CD14-positive monocyte (primary cell): ENCODE data around the gene TEAD1. TPM values are rescaled to one million over a fixed set of nuclear protein-coding genes. Genes with fewer than 3 reads are reported as not detected.

ENCODE experiments used
- DNase-seq, 3 donors: peaks; one replicate each; pipeline ENCODE4 v3.0.0-alpha.2; 2011 to 2022
- H2AFZ ChIP-seq: 2 replicates; pipeline ENCODE4 v1.6.0; 2012; ENCODE audit warnings: mild to moderate bottlenecking, low read depth, low read length, inconsistent platforms; ENCODE audit not compliant: insufficient read depth, poor library complexity, severe bottlenecking
- H3K27ac ChIP-seq, 2 donors: 1 replicate in 1 of 2; 2 replicates in 1 of 2; pipeline ENCODE4 v1.5.1; 2012 to 2013; ENCODE audit warnings: low read length in 2 of 2, control low read depth in 1 of 2, inconsistent platforms in 1 of 2, low read depth in 1 of 2, mild to moderate bottlenecking in 1 of 2
- H3K27me3 ChIP-seq, 2 donors: one replicate each; pipeline versions ENCODE4 v1.6.0 to v1.6.1; 2011 to 2013; ENCODE audit warnings: low read length in 2 of 2; ENCODE audit not compliant: control insufficient read depth in 2 of 2, insufficient read depth in 2 of 2
- H3K36me3 ChIP-seq, 2 donors: replicated peaks in 1 of 2; 1 replicate in 1 of 2; 2 replicates in 1 of 2; pipeline versions ENCODE4 v1.5.1 to v1.6.1; 2012 to 2013; ENCODE audit warnings: low read length in 2 of 2, control low read depth in 1 of 2, inconsistent platforms in 1 of 2, mild to moderate bottlenecking in 1 of 2; ENCODE audit not compliant: insufficient read depth in 2 of 2, control insufficient read depth in 1 of 2
- H3K4me1 ChIP-seq, 2 donors: 1 replicate in 1 of 2; 2 replicates in 1 of 2; pipeline versions ENCODE4 v1.5.1 to v1.6.1; 2012 to 2013; ENCODE audit warnings: low read length in 2 of 2, control low read depth in 1 of 2, inconsistent platforms in 1 of 2, mild to moderate bottlenecking in 1 of 2, moderate library complexity in 1 of 2; ENCODE audit not compliant: insufficient read depth in 2 of 2, control insufficient read depth in 1 of 2
- H3K4me2 ChIP-seq: replicated peaks from 2 replicates; pipeline ENCODE3; 2012; ENCODE audit warnings: low read length, moderate library complexity, mild to moderate bottlenecking; ENCODE audit not compliant: poor library complexity, severe bottlenecking; ENCODE audit errors: extremely low read depth
- H3K4me3 ChIP-seq, 3 experiments: fragments of 200-600 bp in 1 of 3; sonication (generic) in 1 of 3; replicated peaks in 1 of 3; 1 replicate in 2 of 3; 2 replicates in 1 of 3; pipeline ENCODE4 v1.5.1; 2011 to 2013; ENCODE audit warnings: low read length in 3 of 3, mild to moderate bottlenecking in 3 of 3, control low read depth in 2 of 3, low read depth in 2 of 3, inconsistent platforms in 1 of 3, moderate library complexity in 1 of 3
- H3K79me2 ChIP-seq: 2 replicates; pipeline ENCODE4 v1.6.0; 2012; ENCODE audit warnings: mild to moderate bottlenecking, control low read depth, inconsistent platforms, low read length, moderate library complexity; ENCODE audit not compliant: insufficient read depth
- H3K9ac ChIP-seq: 2 replicates; pipeline ENCODE4 v1.6.0; 2017; ENCODE audit warnings: low read length, mild to moderate bottlenecking; ENCODE audit not compliant: insufficient read depth, poor library complexity, severe bottlenecking
- H3K9me3 ChIP-seq, 2 donors: replicated peaks in 1 of 2; 1 replicate in 1 of 2; 2 replicates in 1 of 2; pipeline versions ENCODE4 v1.5.1 to v1.6.1; 2012 to 2013; ENCODE audit warnings: low read length in 2 of 2, control low read depth in 1 of 2; ENCODE audit not compliant: control insufficient read depth in 1 of 2, insufficient read depth in 1 of 2
- H4K20me1 ChIP-seq: 2 replicates; pipeline ENCODE4 v1.6.0; 2012; ENCODE audit warnings: mild to moderate bottlenecking, low read length, control low read depth, moderate library complexity; ENCODE audit not compliant: insufficient read depth
- H3K27ac Mint-ChIP-seq, 7 donors: one replicate each; pipeline ENCODE4 v1.8.0; 2020; ENCODE audit warnings: mild to moderate bottlenecking in 7 of 7, mixed read lengths in 7 of 7, moderate library complexity in 6 of 7, inconsistent platforms in 2 of 7
- H3K27me3 Mint-ChIP-seq, 3 donors: one replicate each; pipeline ENCODE4 v1.8.0; 2021 to 2022; ENCODE audit warnings: low read depth in 3 of 3, mild to moderate bottlenecking in 3 of 3, mixed read lengths in 3 of 3, moderate library complexity in 3 of 3, inconsistent platforms in 1 of 3
- H3K36me3 Mint-ChIP-seq, 2 donors: one replicate each; pipeline ENCODE4 v1.8.0; 2020; ENCODE audit warnings: mixed read lengths in 2 of 2, inconsistent platforms in 1 of 2, mild to moderate bottlenecking in 1 of 2
- H3K4me1 Mint-ChIP-seq: one replicate; pipeline ENCODE4 v1.8.0; 2020; ENCODE audit warnings: mild to moderate bottlenecking, mixed read lengths
- H3K4me3 Mint-ChIP-seq, 2 donors: one replicate each; pipeline ENCODE4 v1.8.0; 2020; ENCODE audit warnings: mild to moderate bottlenecking in 2 of 2, mixed read lengths in 2 of 2, moderate library complexity in 1 of 2
- H3K9me3 Mint-ChIP-seq, 7 donors: one replicate each; pipeline ENCODE4 v1.8.0; 2020 to 2022; ENCODE audit warnings: mixed read lengths in 7 of 7, mild to moderate bottlenecking in 6 of 7, moderate library complexity in 6 of 7, inconsistent platforms in 2 of 7
- CTCF ChIP-seq: fragments of 200-600 bp; IDR thresholded peaks from one replicate; pipeline ENCODE4 v1.8.0; 2022; ENCODE audit warnings: antibody characterized with exemption, mild to moderate bottlenecking
- WGBS: methylation state at CpG from one replicate; pipeline ENCODE4 v1.1.5; 2013; ENCODE audit warnings: missing lambda C conversion rate; ENCODE audit not compliant: insufficient coverage; 5-methylcytosine and 5-hydroxymethylcytosine counted together
- intact Hi-C, 2 donors: fragments of 100-400 bp; cut with micrococcal nuclease; formaldehyde crosslinking; loops; one replicate each; pipeline versions ENCODE4 v1.15.0 to v1.15.1; 2023
- polyA plus RNA-seq, 3 donors: library from polyadenylated mRNA; depleted of rRNA in 1 of 3; unstranded in 2 of 3; stranded (reverse) in 1 of 3; fragments of 300-500 nt in 2 of 3; fragments of >200 nt in 1 of 3; fragmentation: Illumina TruSeq in 2 of 3; gene quantifications; 1 replicate in 2 of 3; 2 replicates in 1 of 3; pipeline ENCODE4 v1.2.3, GENCODE V29; 2012 to 2021

Gene TEAD1
- polyA plus RNA-seq, 3 donors = not detected

GRCh38 chr11:12749442-12749841, 75.2 kb downstream of the TEAD1 start:
- DNase-seq = no peak
- H3K36me3 Mint-ChIP-seq = no peaks in the 10 kb centered on the region
- H3K27ac ChIP-seq = no peak overlapping the region
- intact Hi-C loops = no loop called here
- 98% methylated on average over 6 of the region's 6 CpGs for WGBS
- no peak overlapping the region for H3K4me3 ChIP-seq
- peaks cover 5 to 7% (median 6%) of the 10 kb centered on the region in 3 donors for H3K27me3 Mint-ChIP-seq
- peaks cover 0 to 2% of the 10 kb centered on the region in 2 donors for H3K27me3 ChIP-seq
- TF ChIP-seq CTCF = no peak
- no peak overlapping the region for H3K4me2 ChIP-seq
- H4K20me1 ChIP-seq = no peaks in the 10 kb centered on the region
- no peak overlapping the region for H3K4me3 Mint-ChIP-seq
- H2AFZ ChIP-seq = no peak overlapping the region
- H3K9me3 Mint-ChIP-seq = peaks cover 0 to 2% (median 0%) of the 10 kb centered on the region in 7 donors
- H3K27ac Mint-ChIP-seq = peak overlapping the region in 1 of 7 donors; percentile 52
- no peak overlapping the region for H3K9ac ChIP-seq
- H3K4me1 Mint-ChIP-seq = no peaks in the 10 kb centered on the region
- no peaks in the 10 kb centered on the region for H3K4me1 ChIP-seq
- no peaks in the 10 kb centered on the region for H3K36me3 ChIP-seq
- no peaks in the 10 kb centered on the region for H3K9me3 ChIP-seq
- no peaks in the 10 kb centered on the region for H3K79me2 ChIP-seq

- Mint-ChIP-seq H3K27ac (no peak overlapping the region), H3K27me3 (peaks cover 5 to 8% (median 6%) of the 10 kb centered on the region in 3 donors), H3K4me3 (no peak overlapping the region), H3K4me1 (no peaks in the 10 kb centered on the region), H3K9me3 (peaks cover 0 to 2% (median 0%) of the 10 kb centered on the region in 7 donors), H3K36me3 (no peaks in the 10 kb centered on the region)
- DNase-seq = no peak
- peaks cover 0 to 2% of the 10 kb centered on the region in 2 donors for H3K27me3 ChIP-seq
- H3K9ac ChIP-seq = no peak overlapping the region
- TF ChIP-seq CTCF = no peak
- intact Hi-C loops = no loop called here
- no peak overlapping the region for H2AFZ ChIP-seq
- no peak overlapping the region for H3K27ac ChIP-seq
- H3K4me2 ChIP-seq = no peak overlapping the region
- no peaks in the 10 kb centered on the region for H3K4me1 ChIP-seq
- no peaks in the 10 kb centered on the region for H3K79me2 ChIP-seq
- no peaks in the 10 kb centered on the region for H4K20me1 ChIP-seq
- no peak overlapping the region for H3K4me3 ChIP-seq
- H3K36me3 ChIP-seq = no peaks in the 10 kb centered on the region
- no peaks in the 10 kb centered on the region for H3K9me3 ChIP-seq
- WGBS = 88% methylated on average over 3 of the region's 5 CpGs
These were observed 76.0 kb downstream of the TEAD1 start for GRCh38 chr11:12750181-12750580.
